Measurements from ENCODE around the gene GLB1L2.
A peak's percentile ranks its signal among the peaks of the same experiment; 100 is the strongest.

Gene GLB1L2

GRCh38 chr11:134412203-134413042, 80.6 kb downstream of the GLB1L2 start, which contains the start of gene B3GAT1:
Gene B3GAT1 (minus strand): TSS chr11:134412242. CDS start chr11:134387659, 24,583 bp downstream.
- no peak for DNase-seq (ENCODE audit: low read depth)
- H3K4me3 ChIP-seq (ENCODE audit: low read depth, low read length): no peak within 1 kb of the TSS

DNA sequence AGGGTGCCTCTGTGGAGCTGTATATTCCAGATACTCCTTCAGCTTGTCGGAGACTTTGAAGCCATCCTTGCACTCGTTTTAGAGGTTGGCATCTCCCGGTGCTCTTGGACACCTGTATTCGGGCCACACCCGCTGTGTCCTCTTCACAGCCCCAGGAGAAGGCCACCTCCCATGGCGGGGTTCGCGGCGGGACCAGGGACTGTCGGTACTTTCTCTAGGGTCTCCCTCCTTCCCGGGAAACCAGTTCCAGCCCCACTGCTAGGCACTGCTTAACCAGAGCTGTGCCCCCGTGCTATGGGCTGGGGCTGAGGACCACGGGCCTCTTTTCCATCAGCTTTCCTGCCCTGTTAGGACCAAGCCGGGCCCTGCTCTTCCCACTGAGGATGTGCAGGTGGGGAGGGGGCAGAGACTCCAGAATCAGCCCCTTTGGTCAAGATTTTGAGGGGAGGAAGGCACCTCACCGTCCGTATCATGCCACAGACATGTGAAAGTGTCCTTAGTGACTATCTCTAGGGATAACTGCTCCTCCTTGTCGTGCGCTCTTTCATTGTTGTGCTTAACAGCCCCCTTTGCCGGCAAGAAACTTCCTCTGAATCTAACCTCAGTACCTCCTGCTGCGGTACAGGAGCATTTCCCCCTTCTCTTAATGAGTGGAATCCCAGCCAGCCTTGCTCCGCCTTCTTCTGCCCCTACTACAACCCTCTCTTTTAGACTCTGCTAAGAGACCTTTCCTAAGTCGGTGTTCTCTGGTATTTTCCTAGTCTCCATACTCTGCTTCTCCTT, 81.4 kb downstream of the GLB1L2 start:
- DNase-seq (ENCODE audit: low read depth): no peak
- TF ChIP-seq, protein P1, sequence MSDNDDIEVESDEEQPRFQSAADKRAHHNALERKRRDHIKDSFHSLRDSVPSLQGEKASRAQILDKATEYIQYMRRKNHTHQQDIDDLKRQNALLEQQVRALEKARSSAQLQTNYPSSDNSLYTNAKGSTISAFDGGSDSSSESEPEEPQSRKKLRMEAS (IDR thresholded peaks at IDR 0.05; ENCODE audit: low read depth, low read length): no peak
- TF ChIP-seq MYC (IDR thresholded peaks at IDR 0.05; ENCODE audit: low read depth, low read length) (no peak), POLR2A (IDR thresholded peaks at IDR 0.05; ENCODE audit: extremely low read depth, insufficient read length) (no peak)
- H3K4me3 ChIP-seq (ENCODE audit: low read depth, low read length): no peak overlapping the region

More at GRCh38 chr11:134412203-134413042, 80.6 kb downstream of the GLB1L2 start, which contains the start of gene B3GAT1:
- TF ChIP-seq POLR2A (IDR thresholded peaks at IDR 0.05; ENCODE audit: extremely low read depth, insufficient read length): no peak
- TF ChIP-seq, protein P1 (IDR thresholded peaks at IDR 0.05; ENCODE audit: low read depth, low read length): no peak
- no peak for TF ChIP-seq MYC (IDR thresholded peaks at IDR 0.05; ENCODE audit: low read depth, low read length)
- TF ChIP-seq, protein P2, sequence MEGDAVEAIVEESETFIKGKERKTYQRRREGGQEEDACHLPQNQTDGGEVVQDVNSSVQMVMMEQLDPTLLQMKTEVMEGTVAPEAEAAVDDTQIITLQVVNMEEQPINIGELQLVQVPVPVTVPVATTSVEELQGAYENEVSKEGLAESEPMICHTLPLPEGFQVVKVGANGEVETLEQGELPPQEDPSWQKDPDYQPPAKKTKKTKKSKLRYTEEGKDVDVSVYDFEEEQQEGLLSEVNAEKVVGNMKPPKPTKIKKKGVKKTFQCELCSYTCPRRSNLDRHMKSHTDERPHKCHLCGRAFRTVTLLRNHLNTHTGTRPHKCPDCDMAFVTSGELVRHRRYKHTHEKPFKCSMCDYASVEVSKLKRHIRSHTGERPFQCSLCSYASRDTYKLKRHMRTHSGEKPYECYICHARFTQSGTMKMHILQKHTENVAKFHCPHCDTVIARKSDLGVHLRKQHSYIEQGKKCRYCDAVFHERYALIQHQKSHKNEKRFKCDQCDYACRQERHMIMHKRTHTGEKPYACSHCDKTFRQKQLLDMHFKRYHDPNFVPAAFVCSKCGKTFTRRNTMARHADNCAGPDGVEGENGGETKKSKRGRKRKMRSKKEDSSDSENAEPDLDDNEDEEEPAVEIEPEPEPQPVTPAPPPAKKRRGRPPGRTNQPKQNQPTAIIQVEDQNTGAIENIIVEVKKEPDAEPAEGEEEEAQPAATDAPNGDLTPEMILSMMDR (IDR thresholded peaks at IDR 0.05; ENCODE audit: low read depth, low read length): no peak

DNA sequence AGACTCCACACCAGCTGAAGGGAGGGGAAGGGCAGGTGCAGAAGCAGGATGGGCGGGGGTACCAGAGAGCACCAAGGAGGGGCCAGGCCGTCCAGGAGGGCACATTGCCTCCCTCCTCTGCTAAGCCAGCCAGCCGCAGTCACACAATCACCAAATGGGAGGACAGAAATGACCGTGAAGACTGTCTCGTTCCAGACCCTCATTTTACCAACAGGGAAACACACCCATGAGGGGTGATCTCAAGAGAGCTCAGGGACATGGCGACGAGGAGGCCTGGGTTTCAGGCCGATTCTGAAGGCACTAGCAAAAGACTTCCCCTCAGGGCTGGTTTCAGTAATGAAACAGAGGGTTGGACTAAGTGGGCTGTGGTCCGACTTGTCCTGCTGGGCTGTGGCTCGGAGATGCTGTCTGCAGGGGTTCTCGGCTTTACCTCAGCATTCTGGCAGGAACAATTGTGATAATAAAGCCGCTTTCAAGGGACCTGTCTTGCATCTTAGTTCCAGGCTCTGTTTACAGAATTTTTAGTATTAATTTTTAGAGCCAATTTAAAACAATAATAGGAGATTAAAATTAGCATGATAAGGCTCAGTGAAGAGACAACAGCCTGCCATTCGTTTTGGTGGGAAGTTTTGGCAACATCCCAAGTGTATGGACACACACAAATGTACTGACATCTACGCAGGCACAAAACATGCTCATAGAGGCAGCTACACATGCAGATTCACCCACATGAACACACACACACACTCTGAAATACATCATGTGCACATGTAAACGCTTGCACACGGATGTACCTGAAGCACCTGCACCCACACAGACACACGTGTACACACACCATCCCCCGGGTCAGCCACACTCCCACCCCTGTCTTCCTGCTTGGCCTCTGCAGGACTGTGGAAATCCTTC, 82.3 kb downstream of the GLB1L2 start:
- TF ChIP-seq MYC (IDR thresholded peaks at IDR 0.05; ENCODE audit: low read depth, low read length) (no peak), POLR2A (IDR thresholded peaks at IDR 0.05; ENCODE audit: extremely low read depth, insufficient read length) (no peak)
- TF ChIP-seq, protein P2 (IDR thresholded peaks at IDR 0.05; ENCODE audit: low read depth, low read length): no peak
- TF ChIP-seq, protein P1 (IDR thresholded peaks at IDR 0.05; ENCODE audit: low read depth, low read length): no peak
- H3K4me3 ChIP-seq (ENCODE audit: low read depth, low read length): no peak overlapping the region
- DNase-seq (ENCODE audit: low read depth): no peak

DNA sequence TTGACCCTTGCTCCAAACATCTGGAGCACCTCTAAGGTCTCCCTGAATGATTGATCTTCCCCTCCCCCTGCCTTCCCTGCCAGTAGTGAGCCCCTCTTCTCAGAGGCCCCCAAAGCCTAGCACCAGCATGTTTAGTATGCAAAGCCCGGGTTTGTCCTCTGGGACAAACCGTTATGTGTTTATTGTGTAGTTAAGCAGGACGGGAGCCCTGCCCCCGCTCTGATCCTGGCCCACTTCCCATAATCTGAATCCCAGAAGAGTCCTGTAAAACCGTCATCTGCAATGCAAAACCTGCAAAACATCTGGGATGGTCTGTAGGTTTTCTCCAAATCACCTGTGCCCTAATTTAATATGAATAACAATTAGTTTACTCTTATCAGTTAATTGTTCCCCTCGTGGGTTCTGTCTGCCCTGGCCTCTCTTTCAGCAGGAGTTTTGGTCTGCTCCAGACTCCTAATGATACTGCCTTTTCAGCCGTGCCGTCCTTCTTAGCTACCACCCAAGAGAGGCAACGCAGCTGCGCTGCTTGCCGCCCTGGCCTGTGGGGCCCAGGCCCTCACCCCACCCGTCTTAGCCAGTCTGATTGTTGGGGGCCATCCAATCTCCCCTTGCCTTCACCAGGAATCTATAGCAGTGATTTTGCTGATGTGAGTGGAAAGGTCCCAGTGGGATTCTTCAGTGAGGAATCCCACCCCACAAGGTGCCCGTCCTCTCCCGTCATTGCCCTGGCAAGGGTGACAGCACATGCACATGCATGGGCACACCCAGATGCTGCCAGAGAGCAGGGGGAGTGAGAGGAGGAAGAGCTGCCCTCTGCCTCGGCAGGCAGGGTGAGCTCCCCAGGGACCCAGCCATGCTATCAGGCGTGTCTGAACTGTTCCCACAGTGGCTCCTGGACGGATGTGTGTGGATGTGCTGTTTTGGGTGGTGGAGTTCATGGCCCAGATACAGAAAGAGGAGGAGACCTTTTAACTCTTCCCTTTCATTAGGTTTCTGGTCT, 83.3 kb downstream of the GLB1L2 start:
- peak; percentile 21 for DNase-seq (ENCODE audit: low read depth)
- no peak overlapping the region for H3K4me3 ChIP-seq (ENCODE audit: low read depth, low read length)
- TF ChIP-seq MYC (IDR thresholded peaks at IDR 0.05; ENCODE audit: low read depth, low read length) (no peak), POLR2A (IDR thresholded peaks at IDR 0.05; ENCODE audit: extremely low read depth, insufficient read length) (no peak)
- TF ChIP-seq, protein P2 (IDR thresholded peaks at IDR 0.05; ENCODE audit: low read depth, low read length): no peak
- TF ChIP-seq, protein P1 (IDR thresholded peaks at IDR 0.05; ENCODE audit: low read depth, low read length): no peak

DNA sequence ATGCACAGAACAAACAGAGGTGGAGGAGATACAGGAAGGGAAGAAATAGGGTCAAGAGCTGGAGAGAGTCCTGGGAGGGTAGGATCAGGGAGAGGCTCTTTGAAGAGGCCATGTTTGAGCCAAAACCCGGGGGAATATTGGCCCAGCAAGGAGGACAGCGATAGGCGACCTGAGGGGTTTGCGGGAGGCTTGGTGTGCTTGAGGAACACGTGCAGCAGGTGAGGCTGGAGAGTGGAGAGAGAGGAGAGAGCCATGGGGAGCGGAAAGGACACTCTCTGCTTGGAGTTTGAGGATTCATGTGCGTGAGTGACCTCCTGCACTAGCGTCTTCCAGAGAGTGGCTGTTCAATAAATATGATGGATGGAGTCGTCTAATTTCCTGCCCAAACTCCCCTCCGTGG, 84.9 kb downstream of the GLB1L2 start:
- no peak for DNase-seq (ENCODE audit: low read depth)
- no peak overlapping the region for H3K4me3 ChIP-seq (ENCODE audit: low read depth, low read length)
- TF ChIP-seq, protein P2 (IDR thresholded peaks at IDR 0.05; ENCODE audit: low read depth, low read length): no peak
- TF ChIP-seq, protein P1 (IDR thresholded peaks at IDR 0.05; ENCODE audit: low read depth, low read length): no peak
- TF ChIP-seq MYC (IDR thresholded peaks at IDR 0.05; ENCODE audit: low read depth, low read length): no peak

All from NB4 (cell line).